HG02610 (cell line): ENCODE data around the gene CSPG4.
"Not testable (repeated sequence)": the region's sequence is repeated elsewhere in the genome, so short reads cannot be mapped to it uniquely, and the experiment has no call there.

ENCODE experiments used
- ATAC-seq: cut with Tn5 transposase; IDR thresholded peaks from one replicate; pipeline ENCODE4 v1.9.1; 2021; ENCODE audit warnings: mild to moderate bottlenecking, moderate library complexity; ENCODE audit not compliant: unreplicated experiment

Gene CSPG4

GRCh38 chr15:75633922-75634321 is 78.7 kb downstream of the CSPG4 start:
- not testable (repeated sequence) for ATAC-seq

- no peak for ATAC-seq
These were observed 80.7 kb downstream of the CSPG4 start for GRCh38 chr15:75631935-75632334.

GRCh38 chr15:75625542-75626347 is 86.9 kb downstream of the CSPG4 start, which contains the start of gene SNUPN:
Gene SNUPN, minus strand, starts transcription at chr15:75625725. Its CDS starts 4,674 bp downstream, at chr15:75621051.
- ATAC-seq: peak; percentile 86
